Activated naive CD4-positive, alpha-beta T cell treated with anti-CD3 and anti-CD28 coated beads, Interleukin-2, amount 10 ng/mL, durations not matched to agents 7 days and 5 days (primary cell): ENCODE measurements around the gene NPAS2.
A peak's percentile ranks its signal among the peaks of the same experiment; 100 is the strongest.

Experiments used
- CTCF ChIA-PET: fragments of 350-600 bp; sonication (Branson Sonifier 250); formaldehyde crosslinking; loops from one replicate; lab custom pipeline; 2021; ENCODE audit warnings: antibody characterized with exemption; lab: Charles Lee
- DNase-seq: peaks from one replicate; pipeline ENCODE4 v3.0.0-alpha.2; 2020
- H3K27ac Mint-ChIP-seq: one replicate; pipeline ENCODE4 v1.8.0; 2021; ENCODE audit warnings: mild to moderate bottlenecking, moderate library complexity, mixed read lengths
- H3K27me3 Mint-ChIP-seq: one replicate; pipeline ENCODE4 v1.8.0; 2021; ENCODE audit warnings: mild to moderate bottlenecking, mixed read lengths
- H3K36me3 Mint-ChIP-seq: one replicate; pipeline ENCODE4 v1.8.0; 2021; ENCODE audit warnings: mixed read lengths
- H3K4me1 Mint-ChIP-seq: one replicate; pipeline ENCODE4 v1.8.0; 2021; ENCODE audit warnings: mixed read lengths
- H3K4me3 Mint-ChIP-seq: one replicate; pipeline ENCODE4 v1.8.0; 2021; ENCODE audit warnings: mild to moderate bottlenecking, moderate library complexity, mixed read lengths
- H3K9me3 Mint-ChIP-seq: one replicate; pipeline ENCODE4 v1.8.0; 2021; ENCODE audit warnings: mixed read lengths

The NPAS2 gene

DNA sequence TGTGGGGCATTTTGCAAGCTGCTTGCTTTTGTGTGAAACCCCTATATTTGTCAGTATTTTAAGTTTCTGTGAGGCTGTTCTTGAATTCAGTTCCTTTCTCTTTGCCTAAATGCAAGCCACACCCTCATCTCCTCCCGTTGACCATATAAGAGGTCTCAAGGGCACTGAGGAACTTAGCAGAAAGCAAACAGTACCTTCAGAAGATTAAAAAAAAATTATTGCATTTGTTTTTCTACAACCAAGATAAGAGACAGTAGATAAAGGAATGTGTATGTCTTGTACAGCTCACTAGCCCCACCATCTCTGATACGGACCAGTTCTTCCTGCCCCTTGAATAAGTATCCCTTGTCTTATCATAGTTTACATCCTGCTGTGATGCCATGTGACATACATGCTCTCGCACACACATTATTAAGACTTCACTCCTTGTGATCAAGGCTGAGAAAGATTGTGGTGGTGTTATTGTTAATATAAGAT, 64.2 kb downstream of the NPAS2 start:
- Mint-ChIP-seq H3K4me3 (no peak overlapping the region), H3K27me3 (no peaks in the 10 kb centered on the region), H3K4me1 (peaks cover 9% of the 10 kb centered on the region), H3K36me3 (no peaks in the 10 kb centered on the region), H3K27ac (no peak overlapping the region), H3K9me3 (no peaks in the 10 kb centered on the region)
- CTCF ChIA-PET = no interaction called here
- no peak for DNase-seq

DNA sequence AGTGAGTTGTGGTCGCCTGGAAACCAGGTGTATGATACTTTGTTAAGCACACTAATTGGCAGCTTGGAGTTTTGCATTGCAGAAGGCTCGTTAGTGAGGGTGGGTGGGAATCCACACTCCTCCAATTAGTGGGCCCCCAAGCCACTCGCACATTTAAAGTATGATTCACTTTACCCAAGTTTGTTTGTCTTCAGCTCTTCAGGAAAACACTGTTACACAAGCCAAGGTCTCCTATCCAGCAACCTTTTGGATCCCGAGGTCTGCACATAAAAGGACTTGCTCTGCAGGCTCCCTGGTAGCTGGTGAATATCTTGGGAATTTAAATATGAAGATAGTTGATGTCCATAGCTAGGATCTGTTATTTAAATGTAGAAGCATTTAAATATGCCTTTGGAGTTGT, 66.1 kb downstream of the NPAS2 start:
- H3K27me3 Mint-ChIP-seq = no peaks in the 10 kb centered on the region

DNA sequence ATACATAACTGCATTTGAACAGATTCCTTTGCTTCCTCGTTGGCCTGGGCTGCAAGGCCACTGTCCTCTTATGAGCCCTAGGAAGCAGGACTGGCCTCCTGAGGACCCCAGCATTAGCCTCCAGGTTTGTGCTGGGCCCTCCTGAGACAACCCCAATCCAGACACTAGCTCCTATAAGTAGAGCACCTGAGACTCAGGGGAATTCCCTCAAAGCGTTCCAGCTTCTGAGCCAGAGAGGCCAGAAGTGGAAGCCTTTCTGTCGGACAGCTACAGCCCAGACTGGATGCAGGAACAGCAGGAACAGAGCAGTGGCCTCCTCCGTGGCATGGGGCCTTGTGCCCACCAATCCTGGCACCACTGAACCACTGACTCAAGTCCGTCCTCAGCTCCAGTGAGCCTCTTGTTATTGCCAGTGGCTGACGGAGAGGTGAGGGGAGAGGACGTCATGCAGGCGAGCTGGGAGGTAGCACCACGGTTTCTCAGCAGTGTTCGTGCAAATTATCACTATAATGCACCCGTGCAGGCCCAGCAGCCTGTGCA, 67.2 kb downstream of the NPAS2 start:
- Mint-ChIP-seq H3K27me3 (no peaks in the 10 kb centered on the region), H3K4me1 (peaks cover 7% of the 10 kb centered on the region), H3K36me3 (no peaks in the 10 kb centered on the region), H3K4me3 (no peak overlapping the region), H3K27ac (no peak overlapping the region), H3K9me3 (no peaks in the 10 kb centered on the region)
- CTCF ChIA-PET = no interaction called here
- DNase-seq = no peak

More for the DNA sequence above, 66.1 kb downstream of the NPAS2 start:
- Mint-ChIP-seq H3K4me1 (peaks cover 7% of the 10 kb centered on the region), H3K9me3 (no peaks in the 10 kb centered on the region), H3K4me3 (no peak overlapping the region), H3K36me3 (no peaks in the 10 kb centered on the region), H3K27ac (no peak overlapping the region)
- no peak for DNase-seq
- CTCF ChIA-PET = no interaction called here

DNA sequence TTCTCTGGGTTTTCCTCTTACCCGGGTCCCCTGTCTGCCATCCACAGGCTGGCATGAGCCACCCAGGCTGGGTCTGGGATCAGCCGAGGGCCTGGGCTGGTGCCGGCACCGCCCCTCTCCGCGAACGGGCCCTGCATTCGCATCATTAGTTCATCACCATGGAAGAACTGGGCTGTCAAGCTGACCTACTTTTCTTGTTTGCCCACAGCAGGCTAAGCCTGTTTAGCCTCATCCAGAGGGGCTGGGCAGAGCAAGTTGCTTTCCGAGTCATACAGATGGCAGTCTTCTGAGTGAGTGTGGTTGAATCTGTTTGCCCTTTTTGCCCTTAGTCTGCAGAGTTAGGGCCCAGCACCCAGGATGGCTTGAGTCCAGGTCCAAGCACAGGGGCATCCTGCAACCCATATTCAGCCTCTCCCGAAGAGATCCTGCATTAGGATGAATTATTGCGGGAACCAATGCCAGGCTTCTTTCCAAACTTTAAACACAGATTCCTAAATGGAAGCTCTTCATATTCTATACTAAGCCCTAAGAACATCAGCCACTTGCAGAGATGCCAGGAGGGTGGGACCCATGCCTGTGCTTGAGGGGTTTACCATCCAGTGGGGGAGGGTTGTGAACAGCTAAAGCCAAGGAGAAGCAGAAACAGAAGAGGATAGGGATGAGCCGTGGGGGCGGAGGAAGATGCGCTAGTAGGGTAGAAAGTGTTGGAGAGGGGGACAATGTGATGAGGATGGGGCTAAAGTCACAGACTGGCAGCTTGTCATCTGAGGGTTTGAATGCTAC, 68.0 kb downstream of the NPAS2 start:
- Mint-ChIP-seq H3K36me3 (no peaks in the 10 kb centered on the region), H3K4me3 (no peak overlapping the region), H3K27ac (no peak overlapping the region), H3K9me3 (no peaks in the 10 kb centered on the region), H3K27me3 (no peaks in the 10 kb centered on the region), H3K4me1 (peaks cover 2% of the 10 kb centered on the region)
- no peak for DNase-seq
- CTCF ChIA-PET = no interaction called here

DNA sequence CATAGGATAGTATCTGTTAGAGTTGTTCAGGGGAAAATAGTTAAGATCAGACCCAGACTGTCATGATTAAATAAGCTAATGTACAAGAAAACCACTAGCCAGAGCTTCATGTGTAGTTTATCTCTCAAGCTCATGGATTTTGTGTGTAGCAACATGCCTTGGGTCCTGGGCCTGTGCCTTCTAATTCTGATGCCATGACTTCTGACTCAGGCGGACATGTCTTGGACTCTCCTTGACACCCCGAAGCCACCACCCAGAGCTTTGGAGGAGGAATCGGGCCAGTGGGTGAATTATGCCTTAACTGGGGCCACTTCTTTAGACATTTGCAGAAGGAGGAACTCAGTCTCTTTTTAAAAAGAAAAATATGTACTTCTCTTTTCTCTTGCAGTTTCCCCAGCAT, 68.7 kb downstream of the NPAS2 start:
- no peaks in the 10 kb centered on the region for H3K27me3 Mint-ChIP-seq
- H3K9me3 Mint-ChIP-seq = no peaks in the 10 kb centered on the region
- no peaks in the 10 kb centered on the region for H3K4me1 Mint-ChIP-seq
- no peaks in the 10 kb centered on the region for H3K36me3 Mint-ChIP-seq
- H3K4me3 Mint-ChIP-seq = no peak overlapping the region
- DNase-seq = no peak
- CTCF ChIA-PET = no interaction called here
- H3K27ac Mint-ChIP-seq = no peak overlapping the region

DNA sequence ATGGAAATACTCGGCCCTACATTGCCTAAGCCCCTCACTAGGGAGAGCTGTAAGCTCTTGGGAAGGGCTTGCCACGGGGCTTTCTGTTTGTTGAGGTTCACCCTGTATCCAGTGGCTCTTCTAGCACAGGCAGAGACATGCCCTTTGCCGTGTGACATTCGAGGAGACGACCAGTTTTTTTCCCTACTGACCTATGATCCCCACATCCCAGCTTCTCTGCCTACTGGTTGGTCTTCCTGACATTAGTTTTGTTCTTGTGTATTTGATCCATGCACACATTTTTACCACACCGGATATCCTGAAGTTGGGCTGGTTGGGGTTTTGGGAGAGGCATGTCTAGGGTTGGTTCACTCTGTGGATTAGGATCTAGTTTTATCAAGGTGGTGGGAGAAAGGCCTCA, 69.3 kb downstream of the NPAS2 start:
- Mint-ChIP-seq H3K4me1 (no peaks in the 10 kb centered on the region), H3K36me3 (no peaks in the 10 kb centered on the region), H3K9me3 (no peaks in the 10 kb centered on the region), H3K4me3 (no peak overlapping the region), H3K27me3 (no peaks in the 10 kb centered on the region), H3K27ac (no peak overlapping the region)
- DNase-seq = no peak
- CTCF ChIA-PET = no interaction called here

DNA sequence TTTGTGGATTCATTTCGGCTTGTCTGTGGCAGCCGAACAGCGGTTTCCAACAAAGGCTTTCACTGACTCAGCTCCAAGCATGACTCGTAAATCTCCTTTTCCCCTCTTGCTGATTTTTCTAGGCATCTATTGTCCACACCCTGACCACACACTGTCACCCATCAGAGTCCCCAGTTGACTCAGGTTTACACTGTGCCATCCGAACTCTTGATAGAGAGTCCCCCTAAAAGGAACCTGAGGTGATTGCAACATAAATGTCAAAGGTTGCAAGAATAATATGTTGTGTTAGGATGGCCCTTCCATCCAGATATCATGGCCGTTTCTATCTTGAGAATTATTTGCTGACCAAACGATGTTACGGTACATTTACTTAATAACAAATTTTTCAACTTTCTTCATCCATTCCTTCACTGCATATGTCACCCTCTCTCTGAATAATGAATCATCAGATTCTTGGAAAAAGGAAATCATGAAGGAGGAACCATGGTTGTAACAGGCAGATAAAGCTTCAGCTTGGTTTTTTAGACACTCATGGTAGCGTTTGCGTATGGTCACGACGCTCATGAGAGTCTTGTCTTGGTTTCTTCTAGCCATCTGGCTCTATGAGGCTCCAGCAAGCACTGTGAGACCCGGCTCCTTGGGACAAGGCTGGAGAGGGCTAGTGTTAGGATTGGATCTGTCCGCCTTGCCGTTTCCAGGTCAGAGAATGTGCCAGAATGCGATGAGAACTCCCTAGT, 72.1 kb downstream of the NPAS2 start:
- CTCF ChIA-PET = no interaction called here
- Mint-ChIP-seq H3K9me3 (peaks cover 6% of the 10 kb centered on the region), H3K36me3 (no peaks in the 10 kb centered on the region), H3K4me1 (no peaks in the 10 kb centered on the region), H3K4me3 (no peak overlapping the region), H3K27me3 (no peaks in the 10 kb centered on the region), H3K27ac (no peak overlapping the region)
- no peak for DNase-seq

DNA sequence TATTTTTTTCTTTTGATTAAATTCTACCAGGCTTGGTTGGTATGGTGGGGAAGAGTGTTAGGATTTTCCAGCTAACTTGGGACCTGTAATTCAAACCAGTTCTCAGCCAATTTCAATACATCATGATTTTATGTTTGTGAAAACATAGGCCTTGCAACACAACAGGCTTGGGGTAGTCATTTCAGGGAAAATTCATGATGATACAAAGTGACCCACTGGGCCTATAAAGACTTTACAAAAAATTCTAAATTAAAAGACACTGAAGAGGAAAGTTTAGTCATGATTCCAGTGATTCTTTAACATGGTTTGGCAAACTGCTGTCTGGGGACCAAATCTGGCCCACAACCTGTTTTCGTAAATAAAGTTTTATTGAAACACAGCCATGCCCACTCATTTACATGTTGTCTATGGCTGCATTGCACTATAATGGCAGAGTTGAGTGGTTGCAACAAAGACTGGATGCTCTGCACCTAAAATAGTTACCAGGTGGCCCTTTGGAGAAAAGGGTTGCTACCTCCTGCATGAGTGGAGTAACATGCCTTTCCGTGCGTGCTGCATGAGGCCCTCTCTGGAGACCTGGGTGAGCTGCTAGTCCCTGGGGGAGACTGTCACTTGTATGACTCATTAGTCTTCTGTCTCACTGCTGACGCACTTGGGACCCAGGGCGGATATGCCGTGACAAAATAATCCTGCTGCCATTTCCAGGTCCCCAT, 73.6 kb downstream of the NPAS2 start:
- DNase-seq = no peak
- Mint-ChIP-seq H3K4me1 (no peaks in the 10 kb centered on the region), H3K4me3 (no peak overlapping the region), H3K9me3 (peaks cover 6% of the 10 kb centered on the region), H3K27me3 (peaks cover 3% of the 10 kb centered on the region), H3K27ac (no peak overlapping the region), H3K36me3 (no peaks in the 10 kb centered on the region)
- CTCF ChIA-PET = no interaction called here

DNA sequence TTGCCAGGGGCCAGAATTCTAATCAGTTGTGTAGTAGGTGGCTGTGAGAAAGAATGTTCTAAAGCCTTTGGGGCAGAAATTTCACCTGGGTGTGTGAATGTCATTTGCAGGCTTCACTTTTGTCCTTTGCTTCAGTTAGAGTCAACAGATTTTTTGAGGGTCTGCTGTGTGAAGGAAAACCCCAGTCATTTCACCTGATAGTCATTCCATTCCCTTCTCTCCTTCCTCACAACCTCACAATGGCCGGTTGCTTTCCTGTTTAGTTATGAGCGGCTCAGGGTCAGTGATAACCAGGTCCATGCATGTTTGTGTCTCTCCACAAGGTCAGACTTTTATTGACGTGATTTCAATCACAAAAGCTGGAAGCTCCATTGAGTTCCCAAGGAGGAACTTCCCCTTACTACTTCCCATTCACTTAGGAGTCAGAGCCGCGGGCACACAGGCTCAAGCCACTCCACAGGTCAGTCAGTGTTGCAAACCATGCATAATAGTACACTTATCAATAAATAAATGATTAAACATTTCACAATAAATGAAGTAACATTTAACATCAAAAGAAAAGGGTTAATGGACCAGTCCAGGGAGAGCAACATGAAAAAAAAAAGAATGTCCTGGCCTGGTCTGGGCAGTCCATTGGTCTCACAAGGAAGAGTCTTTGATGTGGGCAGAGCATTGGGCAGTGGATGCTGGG, 74.3 kb downstream of the NPAS2 start:
- Mint-ChIP-seq H3K36me3 (no peaks in the 10 kb centered on the region), H3K27ac (peak overlapping the region; percentile 38), H3K4me3 (no peak overlapping the region), H3K27me3 (peaks cover 3% of the 10 kb centered on the region), H3K9me3 (peaks cover 6% of the 10 kb centered on the region), H3K4me1 (no peaks in the 10 kb centered on the region)
- CTCF ChIA-PET = no interaction called here
- no peak for DNase-seq

DNA sequence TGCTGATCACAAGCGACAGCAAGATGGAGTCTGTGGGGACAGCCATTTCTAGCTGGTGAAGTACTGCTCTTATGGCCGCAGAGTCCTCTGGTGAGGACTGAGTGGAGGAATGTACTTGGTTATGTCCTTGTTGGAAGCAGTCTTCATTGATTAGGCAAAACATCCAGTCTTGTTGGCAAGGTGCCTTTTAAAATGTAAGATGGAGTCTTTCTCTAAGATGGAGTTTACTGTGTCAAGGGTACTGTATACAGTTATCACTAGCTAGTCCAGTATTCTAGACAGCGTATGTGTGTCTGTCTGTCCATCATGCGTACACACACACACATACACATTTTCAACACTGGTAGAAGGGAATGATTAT, 74.8 kb downstream of the NPAS2 start:
- no peak overlapping the region for H3K4me3 Mint-ChIP-seq
- H3K27ac Mint-ChIP-seq = peak overlapping the region; percentile 38
- CTCF ChIA-PET = interaction anchor here (1.0 kb wide), 1 partner anchor 23 kb away, joined by 3 read pairs; no protein-coding TSS in a partner anchor
- DNase-seq = no peak
- H3K4me1 Mint-ChIP-seq = no peaks in the 10 kb centered on the region
- H3K27me3 Mint-ChIP-seq = peaks cover 3% of the 10 kb centered on the region
- no peaks in the 10 kb centered on the region for H3K36me3 Mint-ChIP-seq
- peaks cover 6% of the 10 kb centered on the region for H3K9me3 Mint-ChIP-seq

DNA sequence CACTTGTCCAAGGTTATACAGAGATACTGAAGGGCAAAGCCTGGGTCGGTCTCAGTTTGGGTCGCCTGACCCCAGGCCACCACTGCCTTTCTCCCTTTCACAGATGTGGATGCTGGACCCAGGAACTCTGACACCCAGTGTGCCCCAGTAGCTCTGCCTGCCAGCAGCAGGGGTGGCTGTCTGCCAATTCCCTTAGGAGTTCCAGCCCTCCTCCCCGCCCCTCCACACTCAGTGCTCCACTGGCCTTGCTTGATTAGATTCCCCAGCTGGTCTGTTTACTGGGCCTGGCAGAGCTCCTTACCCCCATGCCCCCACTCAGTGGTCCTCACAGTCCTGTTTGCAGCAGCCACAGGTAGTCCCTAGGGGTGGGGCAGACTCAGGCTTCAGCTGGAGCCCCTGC, 75.5 kb downstream of the NPAS2 start:
- H3K27me3 Mint-ChIP-seq = peaks cover 3% of the 10 kb centered on the region
- H3K27ac Mint-ChIP-seq = no peak overlapping the region
- no peak for DNase-seq
- no peaks in the 10 kb centered on the region for H3K36me3 Mint-ChIP-seq
- CTCF ChIA-PET = interaction anchor here (1.0 kb wide), 1 partner anchor 23 kb away, joined by 3 read pairs; no protein-coding TSS in a partner anchor
- H3K9me3 Mint-ChIP-seq = peaks cover 6% of the 10 kb centered on the region
- no peaks in the 10 kb centered on the region for H3K4me1 Mint-ChIP-seq
- no peak overlapping the region for H3K4me3 Mint-ChIP-seq

DNA sequence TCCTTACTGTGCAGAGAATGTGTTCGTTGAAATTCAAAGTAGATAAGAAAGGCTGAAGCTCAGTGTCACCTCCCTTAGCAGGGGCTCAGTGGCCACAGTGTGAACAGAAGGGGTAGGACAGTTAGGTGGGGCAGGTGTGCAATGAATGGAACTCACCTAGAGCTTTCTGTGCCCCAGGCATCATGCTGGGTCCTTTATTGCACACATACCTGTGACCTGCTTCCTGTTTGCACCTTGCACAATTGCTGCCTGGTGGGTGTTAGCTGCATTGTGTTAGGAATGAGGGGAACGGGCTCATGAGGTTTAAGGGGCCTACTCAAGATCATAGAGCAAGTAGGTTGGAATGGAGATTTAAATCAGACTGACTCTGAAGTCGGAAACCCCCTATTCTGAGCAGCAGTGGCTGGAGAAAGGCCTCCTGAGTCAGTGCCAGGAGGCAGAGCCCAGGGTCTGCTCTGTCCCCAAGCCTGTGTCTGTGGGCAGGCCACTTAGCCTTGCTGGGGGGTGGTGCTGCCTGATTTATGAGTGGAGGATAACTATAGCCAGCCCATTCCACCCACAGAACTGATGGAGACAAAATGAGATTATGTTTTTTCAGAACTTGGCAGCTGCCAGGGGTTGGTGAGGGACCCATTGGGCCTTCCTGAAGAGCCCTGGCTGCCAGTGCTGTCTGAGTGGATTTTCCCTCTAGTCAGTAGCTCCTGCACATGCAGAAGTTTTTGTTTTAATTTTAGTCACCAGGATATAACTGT, 76.2 kb downstream of the NPAS2 start:
- H3K4me1 Mint-ChIP-seq = no peaks in the 10 kb centered on the region
- DNase-seq = no peak
- H3K27ac Mint-ChIP-seq = no peak overlapping the region
- CTCF ChIA-PET = no interaction called here
- peaks cover 3% of the 10 kb centered on the region for H3K27me3 Mint-ChIP-seq
- peaks cover 6% of the 10 kb centered on the region for H3K9me3 Mint-ChIP-seq
- H3K4me3 Mint-ChIP-seq = no peak overlapping the region
- no peaks in the 10 kb centered on the region for H3K36me3 Mint-ChIP-seq

DNA sequence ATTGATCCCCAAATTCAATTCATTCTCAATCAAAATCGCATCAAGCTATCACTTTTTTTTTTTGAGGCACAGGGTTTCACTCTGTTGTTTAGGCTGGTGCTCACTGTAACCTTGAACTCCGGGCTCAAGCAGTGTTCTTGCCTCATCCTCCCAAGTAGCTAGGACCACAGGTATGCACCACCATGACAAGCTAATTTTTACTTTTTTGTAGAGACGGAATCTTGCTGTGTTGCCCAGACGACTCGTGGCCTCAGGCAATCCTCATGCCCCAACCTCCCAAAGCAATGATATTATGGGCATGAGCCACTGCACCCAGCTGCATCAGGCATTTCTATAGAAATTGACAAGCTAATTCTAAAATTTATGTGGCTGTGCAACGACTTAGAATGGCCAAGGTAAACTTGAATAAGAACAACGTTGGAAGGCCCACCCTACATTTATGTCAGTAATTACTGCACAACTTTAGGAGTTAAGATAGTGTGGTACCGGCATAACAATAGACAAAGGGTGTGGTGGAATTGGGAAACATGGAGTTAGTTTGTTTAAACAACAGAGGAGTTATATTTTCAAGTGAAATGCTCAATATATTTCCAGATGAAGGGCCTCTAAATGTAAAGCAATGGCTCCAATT, 78.2 kb downstream of the NPAS2 start:
- peaks cover 10% of the 10 kb centered on the region for H3K27me3 Mint-ChIP-seq
- peaks cover 6% of the 10 kb centered on the region for H3K9me3 Mint-ChIP-seq
- H3K27ac Mint-ChIP-seq = no peak overlapping the region
- CTCF ChIA-PET = interaction anchor here (0.5 kb wide), 1 partner anchor 293 kb away, joined by 3 read pairs; no protein-coding TSS in a partner anchor
- no peak for DNase-seq
- H3K4me1 Mint-ChIP-seq = peaks cover 6% of the 10 kb centered on the region
- no peaks in the 10 kb centered on the region for H3K36me3 Mint-ChIP-seq
- no peak overlapping the region for H3K4me3 Mint-ChIP-seq
